ENCODE data around the gene SF1. TPM values are rescaled to one million over a fixed set of nuclear protein-coding genes. Genes with fewer than 3 reads are reported as not detected.
A peak's percentile ranks its signal among the peaks of the same experiment; 100 is the strongest.

Gene SF1
- total and polyA plus RNA-seq, 12 donors, result 76.2 to 395 (median 213) TPM

- H3K36me3 ChIP-seq (replicated peaks in 1 of 2), result no peaks in the 10 kb centered on the region
- H3K27ac ChIP-seq, result no peak overlapping the region
Observed at GRCh38 chr11:64735725-64736259, 42.5 kb downstream of the SF1 start.

GRCh38 chr11:64734811-64735724 is 43.3 kb downstream of the SF1 start:
- no peaks in the 10 kb centered on the region for H3K4me1 ChIP-seq (replicated peaks in 1 of 2)
- H3K9me3 ChIP-seq (replicated peaks in 1 of 3), result no peaks in the 10 kb centered on the region
- 76 to 86% (median 80%) methylated on average over 8 to 23 of the region's 23 CpGs for WGBS, 4 donors
- intact Hi-C loops (cut with DNase I), result no loop called here
- no peaks in the 10 kb centered on the region for H3K36me3 ChIP-seq (replicated peaks in 1 of 2)
- no peak overlapping the region for H3K27ac ChIP-seq
- H3K27me3 ChIP-seq, result no peaks in the 10 kb centered on the region
- DNase-seq, result no peak
- H3K4me3 ChIP-seq, result no peak overlapping the region
- TF ChIP-seq POLR2A (IDR thresholded peaks at IDR 0.05) (no peak), CTCF (IDR thresholded peaks at IDR 0.05) (no peak)

More at GRCh38 chr11:64735725-64736259, 42.5 kb downstream of the SF1 start:
- Histone ChIP-seq H3K27me3 (no peaks in the 10 kb centered on the region), H3K4me3 (no peak overlapping the region), H3K4me1 (replicated peaks in 1 of 2) (no peaks in the 10 kb centered on the region), H3K9me3 (replicated peaks in 1 of 3) (no peaks in the 10 kb centered on the region)
- intact Hi-C loops (cut with DNase I), result no loop called here
- DNase-seq, result no peak
- no peak for TF ChIP-seq CTCF (IDR thresholded peaks at IDR 0.05)
- TF ChIP-seq POLR2A (IDR thresholded peaks at IDR 0.05), result no peak
- 73 to 88% (median 83%) methylated on average over 5 to 9 of the region's 9 CpGs for WGBS, 4 donors

- Histone ChIP-seq H3K9me3 (replicated peaks in 1 of 3) (no peaks in the 10 kb centered on the region), H3K27ac (no peak overlapping the region), H3K27me3 (no peaks in the 10 kb centered on the region), H3K4me3 (no peak overlapping the region), H3K4me1 (replicated peaks in 1 of 2) (no peaks in the 10 kb centered on the region), H3K36me3 (replicated peaks in 1 of 2) (no peaks in the 10 kb centered on the region)
- WGBS, 4 donors, result 79 to 93% (median 85%) methylated on average over 3 of the region's 3 CpGs
- no peak for DNase-seq
- intact Hi-C loops (cut with DNase I), result no loop called here
- TF ChIP-seq POLR2A (IDR thresholded peaks at IDR 0.05) (no peak), CTCF (IDR thresholded peaks at IDR 0.05) (no peak)
Observed at GRCh38 chr11:64731601-64732000, 46.7 kb downstream of the SF1 start.

GRCh38 chr11:64729851-64730382 is 48.4 kb downstream of the SF1 start:
- 41 to 71% (median 52%) methylated on average over 16 to 21 of the region's 21 CpGs for WGBS, 4 donors
- Histone ChIP-seq H3K36me3 (replicated peaks in 1 of 2) (no peaks in the 10 kb centered on the region), H3K4me1 (replicated peaks in 1 of 2) (no peaks in the 10 kb centered on the region), H3K9me3 (replicated peaks in 1 of 3) (no peaks in the 10 kb centered on the region), H3K27ac (no peak overlapping the region), H3K27me3 (no peaks in the 10 kb centered on the region), H3K4me3 (no peak overlapping the region)
- TF ChIP-seq CTCF (IDR thresholded peaks at IDR 0.05) (no peak), POLR2A (IDR thresholded peaks at IDR 0.05) (no peak)
- intact Hi-C loops (cut with DNase I), result no loop called here
- peak in 5 of 7 donors; percentile 42 to 71 (median 44) for DNase-seq

All from adrenal gland (tissue), 12 donors.